PC-9 (cell line): ENCODE measurements around the gene OR1C1.

ENCODE experiments used
- CTCF ChIP-seq: fragments of 200-600 bp; sonication (generic); conservative IDR thresholded peaks from 2 replicates; pipeline ENCODE4 v1.6.1; 2017; ENCODE audit warnings: mixed run types, antibody characterized with exemption, mild to moderate bottlenecking, moderate library complexity
- EZH2 ChIP-seq: fragments of 200-600 bp; sonication (generic); IDR thresholded peaks from 2 replicates; pipeline ENCODE4 v1.8.0; 2017; ENCODE audit warnings: antibody characterized with exemption, low read depth

GRCh38 chr1:247797518-247797917, 37.2 kb upstream of the OR1C1 start:
- TF ChIP-seq CTCF = no peak
- no peak for TF ChIP-seq EZH2
